ENCODE data around the gene VASH2.

DNA sequence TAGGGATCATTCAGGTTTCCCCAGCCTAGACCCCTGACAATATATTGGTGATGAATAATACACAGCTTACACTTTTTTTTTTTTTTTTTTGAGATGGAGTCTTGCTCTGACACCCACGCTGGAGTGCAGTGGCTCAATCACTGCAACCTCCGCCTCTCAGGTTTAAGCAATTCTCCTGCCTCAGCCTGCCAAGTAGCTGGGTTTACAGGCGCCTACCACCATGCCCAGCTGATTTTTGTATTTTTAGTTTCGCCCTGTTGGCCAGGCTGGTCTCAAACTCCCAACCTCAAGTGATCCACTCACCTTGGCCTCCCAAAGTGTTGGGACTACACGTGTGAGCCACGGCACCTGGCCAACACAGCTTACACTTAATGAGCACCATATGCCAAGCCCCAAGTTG, 7.2 kb downstream of the VASH2 start:
- no peak for TF ChIP-seq POLR2A (IDR thresholded peaks at IDR 0.05)
- TF ChIP-seq, protein P1, sequence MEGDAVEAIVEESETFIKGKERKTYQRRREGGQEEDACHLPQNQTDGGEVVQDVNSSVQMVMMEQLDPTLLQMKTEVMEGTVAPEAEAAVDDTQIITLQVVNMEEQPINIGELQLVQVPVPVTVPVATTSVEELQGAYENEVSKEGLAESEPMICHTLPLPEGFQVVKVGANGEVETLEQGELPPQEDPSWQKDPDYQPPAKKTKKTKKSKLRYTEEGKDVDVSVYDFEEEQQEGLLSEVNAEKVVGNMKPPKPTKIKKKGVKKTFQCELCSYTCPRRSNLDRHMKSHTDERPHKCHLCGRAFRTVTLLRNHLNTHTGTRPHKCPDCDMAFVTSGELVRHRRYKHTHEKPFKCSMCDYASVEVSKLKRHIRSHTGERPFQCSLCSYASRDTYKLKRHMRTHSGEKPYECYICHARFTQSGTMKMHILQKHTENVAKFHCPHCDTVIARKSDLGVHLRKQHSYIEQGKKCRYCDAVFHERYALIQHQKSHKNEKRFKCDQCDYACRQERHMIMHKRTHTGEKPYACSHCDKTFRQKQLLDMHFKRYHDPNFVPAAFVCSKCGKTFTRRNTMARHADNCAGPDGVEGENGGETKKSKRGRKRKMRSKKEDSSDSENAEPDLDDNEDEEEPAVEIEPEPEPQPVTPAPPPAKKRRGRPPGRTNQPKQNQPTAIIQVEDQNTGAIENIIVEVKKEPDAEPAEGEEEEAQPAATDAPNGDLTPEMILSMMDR (IDR thresholded peaks at IDR 0.05), result no peak
- no peak for TF ChIP-seq POLR2AphosphoS5 (IDR thresholded peaks at IDR 0.05)

All from breast epithelium (tissue), 3 donors.